ENCODE results near the gene RABGAP1L.
"Not testable (repeated sequence)": the region's sequence is repeated elsewhere in the genome, so short reads cannot be mapped to it uniquely, and the experiment has no call there.

The RABGAP1L gene

GRCh38 chr1:174156437-174156836, 2.9 kb upstream of the RABGAP1L start:
- no peak for DNase-seq

DNA sequence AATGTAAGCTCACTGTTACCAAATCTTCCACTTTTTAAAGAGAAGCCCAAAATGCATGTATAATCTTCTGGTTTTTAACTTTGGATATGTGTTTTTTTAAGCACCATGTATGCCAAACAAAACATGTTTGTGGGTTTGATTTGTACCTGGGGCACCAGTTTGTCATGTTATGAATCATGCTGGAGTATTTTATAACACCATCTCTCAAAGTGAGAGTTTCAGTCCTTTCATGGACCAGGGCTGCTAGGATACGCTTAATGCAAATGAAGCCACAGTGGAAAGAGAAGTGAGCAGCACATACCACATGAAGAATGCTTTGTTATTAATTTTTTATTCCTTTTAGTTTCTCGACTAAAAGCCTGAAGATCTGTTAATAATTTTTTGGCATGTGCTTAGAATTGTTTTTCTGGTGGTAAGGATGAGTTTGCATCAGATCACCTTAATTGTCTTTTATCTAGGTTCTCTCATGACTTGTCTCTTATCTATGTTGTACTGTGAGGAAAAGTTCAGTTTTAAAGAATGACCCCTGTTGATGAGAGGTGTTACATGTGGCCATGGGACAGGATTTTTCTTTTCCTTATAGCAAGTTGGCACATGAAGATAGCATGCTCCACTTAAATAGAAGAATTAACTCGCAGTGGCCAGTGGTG, 2.0 kb upstream of the RABGAP1L start:
- no peak for DNase-seq

DNA sequence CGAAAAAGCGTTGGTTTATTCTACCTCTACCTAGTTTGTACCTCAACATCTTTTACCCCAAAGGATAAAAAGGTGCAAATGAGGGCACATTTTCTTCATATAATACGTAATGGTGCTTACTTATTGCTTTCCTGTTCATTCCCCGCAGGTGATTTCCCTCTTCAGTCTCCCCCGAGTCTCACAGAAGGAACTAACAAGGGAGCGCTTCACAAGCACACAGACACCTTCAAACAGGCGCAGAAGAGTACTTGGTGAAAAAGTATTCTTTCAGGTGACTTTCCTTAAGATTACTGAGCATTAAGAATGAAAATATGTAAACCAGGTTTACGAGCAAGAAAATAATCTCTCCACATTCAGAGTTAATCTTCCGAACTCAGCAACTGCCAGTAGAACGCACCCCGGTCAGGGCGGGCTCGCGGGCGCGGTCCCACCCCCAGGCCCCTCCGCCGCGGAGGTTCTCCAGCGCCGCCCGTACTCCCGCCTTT, 511 bp upstream of the RABGAP1L start:
- no peak for DNase-seq

DNA sequence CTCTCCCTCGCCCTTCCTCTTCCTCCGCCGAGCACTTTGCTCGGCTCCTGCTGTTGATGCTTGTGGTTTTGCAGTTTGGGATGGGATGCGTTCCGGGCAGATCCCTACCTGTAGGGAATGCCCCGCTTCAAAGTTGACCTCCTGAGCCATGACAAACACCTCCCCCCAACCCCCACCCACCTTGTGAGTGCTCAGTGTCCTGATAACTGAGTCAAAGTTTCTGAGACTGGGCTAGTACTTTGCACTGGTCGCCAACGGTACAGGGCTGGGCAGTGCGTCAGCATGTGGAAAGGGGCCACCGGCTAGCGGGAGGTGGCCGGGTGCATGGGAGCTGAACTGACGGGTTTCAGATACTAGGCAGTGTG, 771 bp downstream of the RABGAP1L start:
- DNase-seq = no peak

GRCh38 chr1:174160603-174161002, 1.3 kb downstream of the RABGAP1L start:
- no peak for DNase-seq

- DNase-seq = no peak
Observed at GRCh38 chr1:174161813-174162212, 2.5 kb downstream of the RABGAP1L start.

- DNase-seq = no peak
Observed at GRCh38 chr1:174164826-174165225, 5.5 kb downstream of the RABGAP1L start.

GRCh38 chr1:174165471-174166137, 6.3 kb downstream of the RABGAP1L start:
- no peak for DNase-seq

- no peak for DNase-seq
Observed at GRCh38 chr1:174166530-174167264, 7.4 kb downstream of the RABGAP1L start.

- DNase-seq = no peak
Observed at GRCh38 chr1:174167265-174167803, 8.0 kb downstream of the RABGAP1L start.

DNA sequence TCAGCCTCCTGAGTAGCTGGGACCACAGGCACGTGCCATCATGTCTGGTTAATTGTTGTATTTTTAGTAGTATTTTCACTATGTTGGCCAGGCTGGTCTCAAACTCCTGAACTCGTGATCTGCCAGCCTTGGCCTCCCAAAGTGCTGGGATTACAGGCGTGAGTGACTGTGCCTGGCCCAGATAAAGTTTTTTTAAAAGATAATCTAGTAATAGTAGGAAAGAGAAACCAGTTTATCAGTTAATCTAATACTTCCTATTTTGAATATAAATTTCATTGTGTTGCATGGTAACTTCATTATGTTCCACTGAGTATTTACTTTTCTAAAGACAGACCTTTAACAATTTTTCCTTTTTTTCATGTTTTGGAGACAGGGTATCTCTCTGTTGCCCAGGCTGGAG, 10.0 kb downstream of the RABGAP1L start:
- no peak for DNase-seq

DNA sequence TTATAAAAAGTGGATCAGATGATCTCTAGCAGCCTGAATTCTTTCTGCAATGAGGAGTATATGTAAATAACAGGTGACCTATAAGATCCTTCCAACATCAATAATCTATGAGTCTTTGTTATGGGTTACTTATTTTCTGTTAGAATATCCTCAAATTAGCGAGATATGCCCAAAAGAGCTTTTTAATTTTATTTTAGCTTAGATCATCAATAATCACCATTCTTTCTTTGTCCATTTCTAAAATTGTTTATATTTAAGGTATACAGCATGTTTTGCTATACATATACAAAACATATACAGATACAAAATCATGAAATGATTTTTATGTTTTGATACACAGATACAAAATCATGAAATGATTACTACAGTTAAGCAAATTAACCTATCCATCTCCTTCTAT, 11.8 kb downstream of the RABGAP1L start:
- DNase-seq = no peak

DNA sequence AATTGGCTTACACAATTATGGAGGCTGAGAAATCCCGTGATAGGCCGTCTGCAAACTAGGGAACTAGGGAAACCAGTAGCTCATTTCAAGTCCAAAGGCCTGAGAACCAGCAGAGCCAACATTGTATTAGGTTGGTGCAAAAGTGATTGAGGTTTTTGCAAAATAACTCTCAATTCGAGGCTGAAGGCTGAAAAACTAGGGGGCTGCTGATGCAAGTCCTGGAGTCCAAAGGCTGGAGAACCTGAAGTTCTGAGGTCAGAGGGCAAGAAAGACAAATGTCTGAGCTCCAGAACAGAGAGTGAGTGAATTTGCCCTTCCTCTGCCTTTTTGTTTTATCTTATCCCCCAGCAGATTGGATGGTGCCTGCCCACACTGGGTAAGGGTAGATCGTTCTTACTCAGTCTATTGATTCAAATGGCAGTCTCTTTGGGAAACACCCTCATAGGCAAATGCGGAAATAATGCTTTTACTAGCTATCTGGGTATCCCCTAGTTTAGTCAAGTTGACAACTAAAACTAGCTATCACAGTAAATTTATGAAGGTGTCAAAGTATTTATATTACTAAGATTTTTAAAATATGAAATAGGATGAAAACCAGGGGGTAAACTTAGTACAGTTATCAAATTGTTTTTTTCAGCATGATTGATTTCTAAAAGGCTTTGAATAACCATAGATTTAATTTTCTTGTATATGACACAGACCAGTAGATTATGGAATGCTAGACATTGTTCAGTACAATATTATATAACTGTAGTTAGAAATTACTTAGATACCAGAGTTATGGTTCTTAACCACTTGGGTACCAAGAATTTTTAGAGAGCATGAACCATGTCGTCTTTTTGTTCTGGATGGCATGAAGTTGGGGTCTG, 15.4 kb downstream of the RABGAP1L start:
- DNase-seq = no peak

- DNase-seq = not testable (repeated sequence)
Observed at GRCh38 chr1:174178459-174178858, 19.1 kb downstream of the RABGAP1L start.

DNA sequence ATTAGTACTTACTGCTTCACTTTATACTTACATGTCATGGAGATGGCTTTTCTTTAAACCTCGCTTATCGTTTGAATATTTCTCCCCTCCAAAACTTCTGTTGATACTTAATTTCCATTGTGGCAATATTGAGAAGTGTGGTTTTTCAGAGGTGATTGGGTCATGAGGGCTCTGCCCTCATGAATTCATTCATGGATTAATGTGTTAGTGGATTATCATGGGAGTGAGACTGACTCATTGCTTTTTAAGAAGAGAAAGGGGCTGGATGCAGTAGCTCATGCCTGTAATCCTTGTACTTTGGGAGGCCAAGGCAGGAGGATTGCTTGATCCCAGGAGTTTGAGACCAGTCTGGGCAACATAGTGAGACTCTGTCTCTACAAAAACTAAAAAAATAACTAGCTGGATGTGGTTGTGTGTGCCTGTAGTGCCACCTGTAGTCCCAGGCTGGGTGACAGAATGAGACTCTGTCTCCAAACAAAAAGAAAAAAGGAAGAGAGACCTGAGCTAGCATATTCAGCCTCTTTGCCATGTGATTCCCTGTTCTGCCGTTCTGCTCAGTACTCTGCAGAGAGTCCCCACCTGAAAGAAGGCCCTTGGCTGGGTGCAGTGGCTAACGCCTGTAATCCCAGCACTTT, 30.2 kb downstream of the RABGAP1L start:
- DNase-seq = no peak

DNA sequence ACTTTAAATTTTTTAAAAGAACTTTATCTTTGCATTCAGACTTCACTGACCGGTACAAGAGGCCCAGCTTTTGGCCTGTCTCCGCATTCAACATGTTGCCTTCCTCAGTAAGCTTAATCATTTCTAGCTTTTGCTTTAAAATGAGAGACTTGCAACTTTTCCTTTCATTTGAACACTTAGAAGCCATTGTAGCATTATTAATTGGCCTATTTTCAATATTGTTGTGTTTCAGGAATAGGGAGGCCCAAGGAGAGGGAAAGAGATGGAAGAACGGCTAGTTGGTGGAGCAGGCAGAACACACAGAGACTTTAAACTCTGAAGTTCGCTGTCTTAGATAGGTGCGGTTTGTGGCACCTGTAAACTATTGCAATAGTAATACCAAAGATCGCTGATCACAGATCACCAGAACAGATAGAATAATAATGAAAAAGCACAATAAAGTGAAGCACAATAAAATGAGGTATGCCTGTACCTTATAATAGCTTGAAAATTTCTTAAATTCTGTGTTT, 31.4 kb downstream of the RABGAP1L start:
- DNase-seq = no peak

GRCh38 chr1:174191349-174191862, 32.1 kb downstream of the RABGAP1L start:
- DNase-seq = no peak

- no peak for DNase-seq
Observed at GRCh38 chr1:174194461-174194860, 35.1 kb downstream of the RABGAP1L start.

DNA sequence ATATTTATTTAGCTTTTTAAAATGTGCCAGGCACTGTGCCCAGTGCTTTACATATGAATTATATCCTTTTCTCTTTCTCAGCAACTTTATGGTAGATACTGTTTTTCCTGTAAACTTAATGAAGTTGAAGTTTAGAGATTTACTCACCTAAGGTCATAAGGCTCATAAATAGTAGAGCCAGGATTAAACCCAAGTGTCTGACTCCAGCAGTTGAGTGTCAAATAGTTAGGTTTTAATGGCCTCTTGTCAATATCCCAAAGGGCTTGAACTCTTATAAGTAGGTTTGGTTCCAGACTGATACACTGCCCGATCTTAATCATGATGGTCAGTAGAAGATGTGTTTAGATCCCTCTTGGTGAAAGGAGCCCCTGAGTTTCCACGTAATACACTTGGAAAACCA, 37.8 kb downstream of the RABGAP1L start:
- no peak for DNase-seq

DNA sequence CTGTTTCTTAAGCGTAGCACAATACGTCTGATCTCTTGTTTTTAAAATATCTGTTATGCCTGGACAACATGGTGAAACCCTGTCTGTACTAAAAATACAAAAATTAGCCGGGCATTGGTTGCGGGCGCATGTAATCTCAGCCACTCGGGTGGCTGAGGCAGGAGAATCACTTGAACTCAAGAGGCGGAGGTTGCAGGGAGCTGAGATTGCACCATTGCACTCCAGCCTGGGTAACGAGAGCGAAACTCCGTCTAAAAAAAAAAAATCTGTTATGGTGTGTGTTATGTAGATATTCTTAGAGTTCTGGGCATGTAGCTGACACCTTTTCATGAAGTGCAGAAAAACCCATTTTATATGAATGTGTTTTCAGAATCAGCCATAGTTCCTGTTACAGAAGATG, 38.2 kb downstream of the RABGAP1L start:
- DNase-seq = no peak

DNA sequence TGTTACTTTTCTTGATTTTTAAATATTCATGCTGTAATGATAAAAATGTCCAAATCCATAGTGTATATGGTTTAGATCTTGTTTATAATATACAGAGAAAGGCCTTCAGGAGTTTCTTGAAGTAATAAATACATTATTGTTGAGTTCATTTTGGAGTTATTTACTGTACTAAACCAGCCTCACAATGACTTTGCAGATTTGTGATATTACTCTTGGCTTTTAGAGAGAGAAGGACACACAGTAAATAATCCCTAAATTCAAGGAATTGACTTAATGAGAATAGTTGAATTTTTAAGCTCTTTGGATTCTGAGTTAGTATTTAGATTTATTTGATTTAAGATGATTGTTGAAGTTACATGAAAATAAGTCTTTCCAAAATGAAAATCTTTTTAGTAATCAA, 38.9 kb downstream of the RABGAP1L start:
- no peak for DNase-seq

- DNase-seq = no peak
Observed at GRCh38 chr1:174200746-174201145, 41.4 kb downstream of the RABGAP1L start.
